GM18867 (cell line): ENCODE results near the gene PRDM12.

Source experiments
- ATAC-seq: cut with Tn5 transposase; IDR thresholded peaks from one replicate; pipeline ENCODE4 v1.9.1; 2021; ENCODE audit warnings: mild to moderate bottlenecking, moderate library complexity; ENCODE audit not compliant: unreplicated experiment

PRDM12 gene

GRCh38 chr9:130687615-130688014 lies 23.2 kb downstream of the PRDM12 start:
- ATAC-seq, result no peak

DNA sequence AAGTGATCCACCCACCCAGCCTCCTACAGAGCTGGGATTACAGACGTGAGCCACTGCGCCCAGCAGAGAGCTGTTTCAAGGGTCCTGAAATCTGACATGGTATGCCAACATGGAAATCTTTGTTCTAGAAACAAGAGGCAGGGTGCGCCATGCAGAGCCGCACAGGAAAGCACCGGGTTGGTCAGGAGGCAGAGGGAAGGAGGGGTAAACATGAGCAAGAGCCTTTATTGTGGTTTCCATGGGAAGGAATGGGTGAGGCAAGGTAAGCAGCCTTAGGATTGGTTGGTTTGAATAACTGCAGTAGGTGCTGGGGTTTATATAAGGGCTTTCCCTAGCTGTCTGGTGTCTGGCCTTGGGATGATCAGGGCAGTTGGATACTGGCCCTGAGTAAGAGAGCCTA lies 23.7 kb downstream of the PRDM12 start:
- no peak for ATAC-seq

GRCh38 chr9:130689572-130689936 lies 25.2 kb downstream of the PRDM12 start:
- ATAC-seq, result no peak

DNA sequence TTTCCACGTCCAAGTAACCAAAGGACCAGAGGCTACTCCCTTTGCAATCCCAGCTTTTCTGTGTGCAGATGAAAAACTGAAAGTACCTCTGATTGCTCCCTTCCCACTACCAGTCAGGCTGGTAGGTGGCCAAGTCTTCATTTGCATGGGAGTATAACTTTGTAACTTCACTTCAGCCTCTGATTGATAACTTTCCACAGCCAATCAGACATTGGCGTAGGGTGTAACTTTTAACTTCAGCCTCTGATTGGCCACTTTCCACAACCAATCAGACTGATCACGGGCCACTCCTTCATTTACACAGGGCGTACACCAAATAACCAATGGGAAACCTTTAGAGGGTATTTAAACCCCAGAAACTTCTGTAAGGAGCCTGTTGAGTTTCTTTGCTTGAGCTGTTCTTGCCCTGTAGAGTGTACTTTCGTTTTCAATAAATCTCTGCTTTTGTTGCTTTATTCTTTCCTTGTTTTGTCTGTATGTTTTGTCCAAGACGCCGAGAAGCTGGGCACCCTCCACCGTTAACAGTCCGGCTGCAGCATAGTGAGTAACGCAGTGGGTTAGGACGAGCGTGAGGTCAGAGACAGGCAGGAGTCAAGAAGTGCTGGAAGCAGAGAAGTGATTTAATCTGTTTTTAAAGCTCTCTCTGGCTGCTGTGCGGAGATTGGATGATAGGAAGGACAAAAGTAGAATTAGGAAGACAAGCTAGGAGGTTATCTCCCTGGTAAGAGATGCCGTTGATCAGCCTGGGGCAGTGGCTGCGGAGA lies 25.7 kb downstream of the PRDM12 start:
- ATAC-seq, result peak; percentile 35

GRCh38 chr9:130692321-130692720 lies 27.9 kb downstream of the PRDM12 start:
- no peak for ATAC-seq

- no peak for ATAC-seq
These were observed 28.7 kb downstream of the PRDM12 start for GRCh38 chr9:130693101-130693425.

- ATAC-seq, result peak; percentile 92
These were observed 29.2 kb downstream of the PRDM12 start, which contains the start of gene EXOSC2 for GRCh38 chr9:130693426-130694191. EXOSC2 (plus strand) TSS chr9:130693780; CDS start chr9:130693792, 12 bp downstream.

DNA sequence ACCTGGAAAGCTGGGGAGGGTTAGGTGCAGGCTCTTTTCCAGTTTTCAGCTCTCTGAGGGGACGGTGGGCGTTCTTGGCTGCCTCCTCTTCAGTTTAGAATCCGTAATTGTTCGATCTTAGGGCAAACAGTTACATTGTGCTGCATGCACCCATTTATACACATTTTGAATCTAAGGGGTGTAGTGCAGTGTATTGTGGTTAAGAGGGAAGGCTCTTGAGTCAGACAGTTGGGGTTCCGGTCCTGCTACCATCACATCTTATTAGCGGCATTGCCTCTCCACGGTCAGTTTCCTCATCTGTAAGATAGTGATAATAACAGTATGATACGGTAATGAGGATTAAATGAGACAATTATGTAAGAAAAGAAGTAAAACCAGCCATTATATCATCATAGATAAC lies 29.8 kb downstream of the PRDM12 start:
- no peak for ATAC-seq

DNA sequence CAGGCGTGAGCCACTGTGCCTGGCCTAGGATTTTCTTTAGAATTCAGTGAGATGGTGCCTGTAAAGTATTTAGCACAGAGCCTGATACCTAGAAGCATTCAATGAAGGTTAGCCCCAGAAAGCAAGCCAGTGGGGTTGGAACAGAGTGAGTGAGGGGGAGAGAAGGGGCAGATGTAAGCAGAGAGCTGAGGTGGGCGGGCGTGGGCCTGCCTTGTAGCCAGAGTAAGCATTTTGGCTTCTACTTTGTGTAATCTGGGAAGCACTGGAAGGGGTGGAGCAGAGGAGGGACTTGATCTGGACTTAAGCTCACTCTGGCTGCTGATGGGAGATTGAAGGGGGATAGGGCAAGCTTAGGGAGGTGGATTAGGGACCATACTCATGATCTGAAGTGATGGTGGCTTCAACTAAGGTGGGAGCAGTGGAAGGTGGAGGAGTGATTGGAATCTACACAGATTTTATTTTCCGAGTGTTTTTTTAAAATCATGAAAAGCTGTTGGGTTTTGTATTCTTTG lies 31.8 kb downstream of the PRDM12 start:
- no peak for ATAC-seq

DNA sequence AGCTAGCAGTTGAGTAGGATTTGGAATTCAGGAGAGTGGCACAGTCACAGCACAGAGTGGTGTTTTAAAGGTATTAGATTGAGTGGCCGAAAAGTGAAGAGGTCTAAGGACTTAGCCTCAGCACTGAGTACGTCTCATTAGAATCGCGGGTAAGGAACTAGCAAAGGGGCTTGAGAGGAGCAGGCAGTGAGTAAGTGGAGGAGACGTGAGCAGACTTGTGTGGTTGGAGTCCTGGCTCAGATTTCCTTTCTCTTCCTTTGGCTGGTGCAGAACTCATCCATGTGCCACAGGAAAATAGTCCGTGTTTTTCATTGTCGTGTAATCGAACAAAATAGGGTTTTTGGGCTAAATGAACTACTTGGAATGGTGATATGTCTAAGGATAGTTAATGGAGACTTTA lies 32.6 kb downstream of the PRDM12 start:
- no peak for ATAC-seq

GRCh38 chr9:130698514-130698913 lies 34.1 kb downstream of the PRDM12 start:
- ATAC-seq, result no peak

DNA sequence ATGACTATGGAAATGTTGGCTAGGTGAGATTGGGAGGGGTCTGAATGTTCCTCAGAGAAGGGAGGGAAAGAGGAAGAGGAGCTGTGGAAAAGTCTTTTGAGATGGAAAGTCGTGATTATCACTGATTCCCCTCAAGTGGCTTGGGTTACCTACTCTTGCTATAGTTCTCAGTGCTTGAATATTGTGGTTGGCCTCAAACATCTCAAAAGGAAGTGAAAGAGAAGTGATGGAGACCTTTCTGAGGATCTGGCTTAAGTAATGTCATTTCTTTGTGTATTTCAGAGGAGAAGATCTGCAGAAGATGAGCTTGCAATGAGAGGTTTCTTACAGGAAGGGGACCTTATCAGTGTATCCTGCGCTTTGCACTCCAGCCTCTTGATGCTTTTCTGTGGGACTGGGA lies 34.7 kb downstream of the PRDM12 start:
- no peak for ATAC-seq

DNA sequence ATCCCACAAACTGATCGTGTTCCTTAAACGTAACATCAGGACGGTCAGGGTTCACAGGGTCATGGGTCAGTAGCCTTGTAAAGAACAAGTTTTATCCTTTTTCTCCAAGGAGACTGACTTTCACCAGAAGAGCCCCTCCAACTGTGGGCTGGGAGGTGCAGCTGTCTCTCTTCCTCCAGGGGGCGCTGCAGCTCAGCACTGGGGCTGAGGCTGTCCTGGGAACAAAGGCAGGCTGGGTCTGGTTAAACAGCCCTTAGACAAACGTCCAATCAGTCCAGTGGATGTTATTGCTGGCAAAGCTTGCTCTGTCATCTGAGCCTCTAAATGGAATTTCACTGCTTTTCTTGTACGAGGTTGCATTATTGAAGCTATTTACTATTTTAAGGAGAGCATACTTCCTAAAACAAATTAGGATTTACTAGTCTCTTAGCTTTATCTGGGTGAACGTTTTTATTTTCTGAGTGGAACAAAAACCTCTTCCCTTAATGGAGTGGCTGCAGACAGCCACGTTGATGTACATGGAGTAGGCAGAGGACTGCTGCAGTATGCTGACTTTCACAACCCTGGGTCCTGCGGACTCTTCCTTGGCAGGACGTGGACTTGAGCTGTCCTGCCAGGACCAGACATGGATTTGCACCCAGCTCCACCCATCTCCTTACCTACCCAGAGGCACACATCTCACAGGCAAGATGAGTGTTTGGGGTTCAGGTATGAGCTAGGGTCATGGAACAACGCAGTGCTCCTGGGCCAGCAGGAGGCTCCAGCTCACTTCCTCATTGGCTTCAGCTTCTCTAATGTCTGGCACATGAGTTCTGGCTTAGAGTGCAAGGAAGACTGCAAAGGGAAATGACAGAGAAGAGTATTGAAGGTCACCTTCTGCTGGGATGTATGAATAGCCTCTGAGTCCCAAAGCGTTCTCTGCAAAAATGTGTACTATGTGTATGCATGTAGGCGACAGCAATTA lies 36.9 kb downstream of the PRDM12 start:
- no peak for ATAC-seq

DNA sequence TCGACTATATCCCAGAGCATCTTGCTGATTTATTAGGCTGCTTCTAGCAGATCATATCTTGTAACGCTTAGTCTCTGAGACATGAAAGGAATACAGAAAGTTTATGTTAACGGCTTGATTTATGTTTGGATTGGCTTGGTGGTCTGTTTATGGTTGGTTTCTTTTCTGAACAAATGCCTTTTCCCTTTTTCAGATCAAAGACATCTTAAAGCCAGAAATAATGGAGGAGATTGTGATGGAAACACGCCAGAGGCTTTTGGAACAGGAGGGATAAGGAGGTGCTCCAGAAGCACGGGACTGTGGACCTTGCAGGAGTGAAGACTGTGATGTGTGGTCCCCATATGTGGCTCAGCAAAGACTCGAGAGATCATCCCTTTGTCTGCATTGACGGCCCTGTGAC lies 39.1 kb downstream of the PRDM12 start:
- no peak for ATAC-seq

DNA sequence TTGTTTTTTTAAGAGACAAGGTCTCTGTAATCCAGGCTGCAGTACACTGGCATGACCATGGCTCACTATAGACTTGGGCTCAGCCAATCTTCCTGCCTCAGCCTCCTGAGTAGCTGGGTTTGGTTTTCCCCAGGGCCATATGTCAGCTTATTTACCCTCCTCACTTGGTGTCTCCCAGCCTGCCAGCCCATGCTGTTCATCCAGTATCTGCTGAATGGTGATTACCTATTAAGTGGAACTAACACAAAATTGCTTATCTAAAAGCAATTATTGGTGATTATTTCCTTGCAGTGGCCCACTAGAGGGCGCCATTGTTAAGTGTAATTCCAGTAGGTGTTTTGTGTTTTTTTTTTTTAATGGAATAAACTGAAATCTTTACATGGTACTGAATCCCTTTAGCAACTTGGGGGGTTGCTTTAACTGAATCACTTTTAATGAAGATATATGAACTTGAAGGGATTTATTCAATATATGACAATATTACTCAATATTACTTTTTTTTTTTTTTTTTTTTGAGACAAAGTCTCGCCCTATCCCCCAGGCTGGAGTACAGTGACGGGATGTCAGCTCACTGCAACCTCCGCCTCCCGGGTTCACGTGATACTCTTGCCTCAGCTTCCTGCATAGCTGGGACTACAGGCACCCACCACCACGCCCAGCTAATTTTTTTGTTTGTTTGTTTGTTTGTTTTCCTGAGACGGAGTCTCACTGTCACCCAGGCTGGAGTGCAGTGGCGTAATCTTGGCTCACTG lies 43.0 kb downstream of the PRDM12 start:
- ATAC-seq, result no peak

DNA sequence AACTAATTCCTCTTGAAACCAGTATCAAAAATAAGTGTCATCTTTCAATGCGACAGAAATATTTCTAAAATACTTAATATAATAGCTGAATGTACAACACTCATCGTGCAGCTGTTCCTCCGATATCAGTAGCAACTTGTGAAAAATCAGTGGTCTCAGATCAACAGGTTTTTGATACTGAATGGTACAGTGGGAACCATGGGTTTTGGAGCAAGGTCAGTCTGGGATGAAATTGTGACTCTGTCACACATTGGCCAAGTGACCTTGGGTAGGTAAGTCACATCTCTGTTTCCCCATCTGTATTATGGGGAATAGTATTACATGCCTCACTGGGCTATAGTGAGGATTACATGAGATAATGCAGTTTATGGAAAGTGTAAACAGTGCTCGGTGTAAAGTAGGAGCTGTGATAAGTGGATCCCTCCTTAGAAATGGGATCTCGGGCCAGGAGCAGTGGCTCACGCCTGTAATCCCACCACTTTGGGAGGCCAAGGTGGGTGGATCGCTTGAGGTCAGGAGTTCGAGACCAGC lies 46.5 kb downstream of the PRDM12 start:
- no peak for ATAC-seq

GRCh38 chr9:130711469-130711868 lies 47.1 kb downstream of the PRDM12 start:
- ATAC-seq, result no peak

- peak; percentile 95 for ATAC-seq
These were observed 48.3 kb downstream of the PRDM12 start for GRCh38 chr9:130712564-130713285.

GRCh38 chr9:130713286-130713960 lies 49.0 kb downstream of the PRDM12 start:
- ATAC-seq, result no peak
